Measurements from ENCODE around the gene ABTB1.

DNA sequence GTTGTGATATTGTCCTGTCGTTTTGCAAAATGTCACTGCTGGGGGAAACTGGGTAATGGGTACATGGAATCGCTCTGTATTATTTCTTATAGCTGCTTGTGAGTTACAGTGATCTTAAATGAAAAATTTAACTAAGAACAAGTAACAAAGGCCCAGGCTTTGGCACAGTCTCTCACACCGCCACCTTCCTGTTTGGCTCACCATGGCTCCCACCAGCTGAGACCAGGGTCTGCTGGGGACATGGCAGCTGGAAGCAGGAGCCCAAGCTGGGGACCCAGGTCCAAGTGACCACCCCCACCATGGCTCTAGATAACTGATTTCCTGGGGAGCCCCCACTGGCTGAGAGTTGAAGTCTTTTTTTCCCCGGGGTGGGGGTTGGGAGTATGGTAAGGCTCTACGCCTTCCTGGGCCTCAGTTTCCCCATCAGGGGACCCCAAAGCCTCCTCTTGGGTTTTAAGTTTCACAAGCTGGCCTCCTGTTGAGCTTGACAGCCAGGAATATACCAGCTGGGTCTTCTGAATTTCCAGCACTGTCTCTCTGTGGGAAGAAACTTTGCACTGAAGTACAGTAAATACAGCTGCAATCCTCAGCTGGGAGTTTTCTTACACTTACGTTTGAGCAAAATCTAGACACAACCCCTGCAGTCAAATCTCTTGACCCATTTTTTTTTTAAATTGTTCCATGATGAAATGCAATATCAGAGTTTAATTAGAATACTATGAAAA lies 26.1 kb downstream of the ABTB1 start:
- TF ChIP-seq EZH2 (IDR thresholded peaks at IDR 0.05; ENCODE audit: insufficient read depth, low read length) (no peak), CTCF (IDR thresholded peaks at IDR 0.05; ENCODE audit: insufficient read depth, low read depth, low read length) (no peak)
